GM18498 (cell line): ENCODE data around the gene CABP1.
"Not testable (repeated sequence)": the region's sequence is repeated elsewhere in the genome, so short reads cannot be mapped to it uniquely, and the experiment has no call there.

Experiments
- ATAC-seq: cut with Tn5 transposase; IDR thresholded peaks from one replicate; pipeline ENCODE4 v1.9.1; 2021; ENCODE audit warnings: mild to moderate bottlenecking, moderate library complexity; ENCODE audit not compliant: unreplicated experiment

Gene CABP1

GRCh38 chr12:120666571-120667390 lies 26.4 kb downstream of the CABP1 start:
- no peak for ATAC-seq

- no peak for ATAC-seq
These were observed 27.9 kb downstream of the CABP1 start for GRCh38 chr12:120668091-120668867.

- peak; percentile 63 for ATAC-seq
These were observed 28.7 kb downstream of the CABP1 start for GRCh38 chr12:120668868-120669840.

- not testable (repeated sequence) for ATAC-seq
These were observed 29.8 kb downstream of the CABP1 start for GRCh38 chr12:120670237-120670636.

GRCh38 chr12:120670667-120671066 lies 30.2 kb downstream of the CABP1 start:
- no peak for ATAC-seq

- no peak for ATAC-seq
These were observed 33.7 kb downstream of the CABP1 start for GRCh38 chr12:120674097-120674636.

GRCh38 chr12:120677765-120678473 lies 37.5 kb downstream of the CABP1 start:
- no peak for ATAC-seq

GRCh38 chr12:120678572-120678971 lies 38.1 kb downstream of the CABP1 start:
- ATAC-seq = no peak

- no peak for ATAC-seq
These were observed 39.8 kb downstream of the CABP1 start for GRCh38 chr12:120680165-120680738.

GRCh38 chr12:120684523-120684932 lies 44.1 kb downstream of the CABP1 start:
- no peak for ATAC-seq

GRCh38 chr12:120685522-120685921 lies 45.1 kb downstream of the CABP1 start:
- no peak for ATAC-seq

GRCh38 chr12:120686151-120686689 lies 45.8 kb downstream of the CABP1 start:
- ATAC-seq = peak; percentile 75

GRCh38 chr12:120686690-120687577 lies 46.5 kb downstream of the CABP1 start, which contains the start of gene MLEC:
TSS of gene MLEC (plus strand) at chr12:120687149. CDS start at chr12:120687297, 148 bp downstream.
- ATAC-seq = peak; percentile 73

GRCh38 chr12:120687578-120688289 lies 47.3 kb downstream of the CABP1 start:
- no peak for ATAC-seq

- no peak for ATAC-seq
These were observed 48.2 kb downstream of the CABP1 start for GRCh38 chr12:120688527-120689071.

- no peak for ATAC-seq
These were observed 49.1 kb downstream of the CABP1 start for GRCh38 chr12:120689397-120690082.

- ATAC-seq = no peak
These were observed 49.6 kb downstream of the CABP1 start for GRCh38 chr12:120690083-120690450.
